ENCODE results near the gene IFIT1.
"Not testable (repeated sequence)": the region's sequence is repeated elsewhere in the genome, so short reads cannot be mapped to it uniquely, and the experiment has no call there.

Gene IFIT1

DNA sequence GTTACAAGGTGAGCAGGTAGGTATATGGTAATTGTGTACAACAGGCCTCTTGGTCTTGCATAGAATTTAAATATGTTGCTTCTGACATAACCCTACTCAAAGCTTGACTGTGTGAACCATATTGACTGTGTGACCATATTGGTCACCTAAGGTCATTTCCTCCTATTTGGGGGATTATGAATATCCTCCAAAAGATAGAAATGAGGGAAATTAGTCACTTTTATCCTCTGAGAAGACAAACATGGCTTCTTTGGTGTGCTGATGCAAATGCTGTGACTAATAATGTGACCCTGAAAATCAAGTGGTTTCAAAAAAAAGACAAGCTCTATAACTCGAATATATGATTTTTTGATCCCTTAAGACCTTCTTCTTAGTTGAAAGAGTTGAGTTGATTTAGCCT, 49.9 kb downstream of the IFIT1 start:
- no peak overlapping the region for H3K4me3 ChIP-seq (ENCODE audit: low read depth, low read length)
- TF ChIP-seq, protein P1, sequence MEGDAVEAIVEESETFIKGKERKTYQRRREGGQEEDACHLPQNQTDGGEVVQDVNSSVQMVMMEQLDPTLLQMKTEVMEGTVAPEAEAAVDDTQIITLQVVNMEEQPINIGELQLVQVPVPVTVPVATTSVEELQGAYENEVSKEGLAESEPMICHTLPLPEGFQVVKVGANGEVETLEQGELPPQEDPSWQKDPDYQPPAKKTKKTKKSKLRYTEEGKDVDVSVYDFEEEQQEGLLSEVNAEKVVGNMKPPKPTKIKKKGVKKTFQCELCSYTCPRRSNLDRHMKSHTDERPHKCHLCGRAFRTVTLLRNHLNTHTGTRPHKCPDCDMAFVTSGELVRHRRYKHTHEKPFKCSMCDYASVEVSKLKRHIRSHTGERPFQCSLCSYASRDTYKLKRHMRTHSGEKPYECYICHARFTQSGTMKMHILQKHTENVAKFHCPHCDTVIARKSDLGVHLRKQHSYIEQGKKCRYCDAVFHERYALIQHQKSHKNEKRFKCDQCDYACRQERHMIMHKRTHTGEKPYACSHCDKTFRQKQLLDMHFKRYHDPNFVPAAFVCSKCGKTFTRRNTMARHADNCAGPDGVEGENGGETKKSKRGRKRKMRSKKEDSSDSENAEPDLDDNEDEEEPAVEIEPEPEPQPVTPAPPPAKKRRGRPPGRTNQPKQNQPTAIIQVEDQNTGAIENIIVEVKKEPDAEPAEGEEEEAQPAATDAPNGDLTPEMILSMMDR (IDR thresholded peaks at IDR 0.05; ENCODE audit: control insufficient read depth, extremely low read depth, insufficient read depth): no peak
- no peak for DNase-seq (ENCODE audit: low read depth)

DNA sequence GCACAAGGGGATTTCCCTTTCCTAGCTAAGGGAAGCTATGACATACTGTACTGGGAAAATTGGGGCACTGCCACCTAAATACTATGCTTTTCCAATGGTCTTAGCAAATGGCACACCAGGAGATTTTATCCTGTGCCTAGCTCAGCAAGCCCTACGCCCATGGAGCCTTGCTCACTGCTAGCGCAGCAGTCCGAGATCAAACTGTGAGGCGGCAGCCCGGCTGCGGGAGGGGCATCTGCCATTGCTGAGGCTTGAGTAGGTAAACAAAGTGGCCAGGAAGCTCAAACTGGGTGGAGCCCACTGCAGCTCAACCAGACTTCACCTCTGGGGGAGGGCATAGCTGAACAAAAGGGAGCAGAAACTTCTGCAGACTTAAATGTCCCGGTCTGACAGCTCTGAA, 52.4 kb downstream of the IFIT1 start:
- not testable (repeated sequence) for H3K4me3 ChIP-seq (ENCODE audit: low read depth, low read length); DNase-seq (ENCODE audit: low read depth)

DNA sequence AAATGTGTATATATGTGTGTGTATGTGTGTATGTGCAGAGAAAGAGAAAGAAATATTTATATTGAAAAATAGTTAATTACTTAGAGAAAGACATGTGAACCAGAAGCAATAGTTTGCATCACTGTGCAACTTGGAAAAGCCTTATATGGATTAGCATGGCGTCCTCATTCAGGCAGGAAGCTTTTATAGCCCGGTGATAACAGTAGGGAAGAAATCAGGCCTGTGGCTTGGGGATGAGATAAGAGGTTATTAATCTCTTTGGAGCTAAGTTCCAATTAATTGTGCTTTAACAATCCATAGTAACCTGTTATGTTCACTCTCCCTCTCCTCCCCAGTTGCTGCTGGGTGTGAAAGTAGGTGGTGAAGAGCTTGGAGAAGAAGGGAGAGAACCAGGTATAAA, 58.5 kb downstream of the IFIT1 start:
- TF ChIP-seq, protein P1 (IDR thresholded peaks at IDR 0.05; ENCODE audit: control insufficient read depth, extremely low read depth, insufficient read depth): no peak
- DNase-seq (ENCODE audit: low read depth): no peak
- H3K4me3 ChIP-seq (ENCODE audit: low read depth, low read length): no peak overlapping the region

GRCh38 chr10:89452193-89452592, 59.8 kb downstream of the IFIT1 start:
- H3K4me3 ChIP-seq (ENCODE audit: low read depth, low read length): no peak overlapping the region
- TF ChIP-seq, protein P1 (IDR thresholded peaks at IDR 0.05; ENCODE audit: control insufficient read depth, extremely low read depth, insufficient read depth): no peak
- DNase-seq (ENCODE audit: low read depth): no peak

DNA sequence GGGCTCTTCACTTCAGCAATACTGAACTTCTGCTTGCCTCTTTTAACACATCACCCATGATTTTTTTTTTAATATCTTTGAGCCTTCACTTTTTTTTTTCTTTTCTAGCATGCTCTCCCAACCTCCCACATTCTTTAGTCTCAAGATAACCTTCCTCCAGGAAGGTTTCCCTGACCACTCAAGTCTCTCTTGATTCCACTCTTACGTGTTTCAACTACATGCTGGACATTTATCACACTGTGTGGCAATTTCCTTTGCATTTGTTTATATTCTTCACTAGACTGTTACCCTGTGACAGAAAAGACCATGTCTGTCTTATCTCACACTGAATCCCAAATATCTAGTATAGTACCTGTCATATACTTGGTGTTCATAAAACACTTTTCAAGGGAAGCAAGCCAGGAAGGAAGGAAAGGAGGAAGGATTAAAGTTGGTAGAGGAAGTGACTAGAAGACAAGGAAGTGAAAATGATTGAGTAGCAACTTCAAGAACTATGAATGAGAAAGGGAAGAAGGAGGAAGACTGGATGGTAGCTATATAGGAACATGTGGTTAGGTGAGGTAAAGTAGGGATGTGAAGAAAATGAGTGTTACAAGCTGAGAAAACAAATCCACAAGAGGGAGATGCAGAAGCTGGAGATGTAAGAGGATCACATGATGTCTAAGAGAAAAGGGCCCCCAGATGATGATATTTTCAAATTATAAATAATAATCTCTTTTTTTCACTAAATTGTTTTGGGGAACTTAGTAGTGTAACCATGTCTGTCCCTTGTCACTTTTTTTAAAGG, 62.3 kb downstream of the IFIT1 start:
- DNase-seq (ENCODE audit: low read depth): no peak
- TF ChIP-seq, protein P1 (IDR thresholded peaks at IDR 0.05; ENCODE audit: control insufficient read depth, extremely low read depth, insufficient read depth): no peak
- no peak overlapping the region for H3K4me3 ChIP-seq (ENCODE audit: low read depth, low read length)

Measured in LNCaP clone FGC (cell line).